Activated T-cell treated with anti-CD3 and anti-CD28 coated beads, Interleukin-2, amount 50 U/mL, for 1 hour (primary cell): ENCODE measurements around the gene SLIT1.
"Not testable (repeated sequence)": the region's sequence is repeated elsewhere in the genome, so short reads cannot be mapped to it uniquely, and the experiment has no call there.

ENCODE experiments used
- DNase-seq: peaks from one replicate; pipeline ENCODE4 v3.0.0-alpha.2; 2020

Gene SLIT1

GRCh38 chr10:97039538-97040247 is 146.1 kb downstream of the SLIT1 start:
- no peak for DNase-seq

- DNase-seq, result no peak
Observed at GRCh38 chr10:97038688-97039087, 147.1 kb downstream of the SLIT1 start.

DNA sequence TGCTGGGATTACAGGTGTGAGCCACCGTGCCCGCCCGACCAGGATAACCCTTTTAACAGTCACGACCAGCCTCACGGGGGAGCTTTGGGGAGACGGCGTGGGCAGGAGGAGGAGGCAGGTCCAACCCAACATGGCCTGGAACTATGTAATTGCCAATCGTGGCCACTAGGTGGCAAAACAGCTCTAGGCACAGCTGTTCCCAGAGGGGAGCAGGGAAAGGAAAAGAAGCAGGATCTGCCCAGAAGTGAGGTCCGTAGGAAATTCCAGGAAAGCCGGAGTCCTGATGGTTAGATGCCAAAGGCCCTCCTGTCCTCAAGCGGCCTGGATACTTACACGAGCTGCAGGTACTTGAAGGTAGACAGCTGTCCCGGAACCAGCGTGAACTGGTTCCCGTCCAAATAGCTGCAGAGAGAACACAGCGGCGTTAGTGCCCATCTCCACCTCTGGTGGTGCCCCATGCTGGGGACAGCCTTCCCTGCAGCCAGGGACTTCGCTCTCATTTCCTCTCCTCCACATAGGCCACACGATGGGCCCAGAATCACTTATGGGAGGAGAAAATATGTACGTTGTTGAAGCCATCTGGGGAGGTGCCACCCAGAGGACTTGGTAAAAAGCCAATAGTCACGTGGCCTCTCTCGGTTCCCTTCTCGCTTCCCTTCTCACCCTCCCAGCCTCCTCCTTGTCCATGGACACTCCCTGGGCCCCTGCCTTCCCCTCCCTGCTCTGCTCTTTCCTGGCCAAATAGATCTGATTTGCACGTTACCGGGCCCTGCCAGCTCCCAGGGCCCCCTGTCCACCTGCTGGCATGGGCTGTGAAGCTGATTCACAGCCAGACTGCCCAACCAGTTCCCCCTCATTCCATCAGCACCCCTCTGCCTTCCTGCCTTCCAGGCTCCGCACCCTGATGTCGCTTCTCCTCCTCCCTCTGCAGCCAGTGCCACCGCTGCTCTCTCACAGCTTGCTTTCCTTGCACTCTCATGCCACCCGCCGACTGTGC is 148.1 kb downstream of the SLIT1 start:
- peak; percentile 72 for DNase-seq

DNA sequence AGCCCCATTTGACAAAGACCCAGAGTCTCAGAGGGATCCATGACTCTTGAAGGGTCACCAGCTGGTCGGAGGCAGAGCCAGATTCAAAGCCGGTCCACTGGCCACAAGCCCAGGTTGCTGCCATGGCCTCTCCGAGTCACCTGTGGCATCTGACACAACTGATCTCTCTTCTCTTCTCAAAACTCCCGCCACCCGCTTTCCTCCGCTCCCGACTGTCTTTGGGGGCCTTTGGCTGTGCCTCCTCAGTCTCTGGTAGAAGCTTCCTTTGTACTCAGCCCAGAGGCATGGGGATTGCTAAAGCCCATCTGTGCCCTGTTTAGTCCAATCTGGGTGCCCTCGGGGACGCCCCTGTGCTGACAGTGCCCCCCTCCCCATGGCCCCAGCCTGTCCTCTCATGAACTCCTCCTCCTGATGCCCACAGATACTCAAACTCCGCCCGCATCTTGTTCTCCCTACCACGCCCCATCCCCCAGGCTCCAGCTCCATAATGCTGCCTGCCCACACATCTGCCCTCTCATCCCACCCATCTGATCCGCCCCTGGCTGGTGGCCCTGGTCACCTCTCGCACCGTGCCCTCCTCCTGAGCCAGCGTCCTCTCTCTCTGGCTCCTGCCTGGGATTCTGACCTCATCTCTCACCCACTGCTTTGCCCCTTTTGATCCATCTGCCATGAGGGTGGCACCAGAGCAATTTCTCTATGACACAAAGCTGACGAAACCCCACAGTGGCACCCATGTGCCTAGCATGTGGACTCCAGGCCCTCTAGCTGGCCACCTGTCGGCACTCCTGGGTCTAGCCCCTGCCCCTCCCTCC is 150.6 kb downstream of the SLIT1 start:
- DNase-seq, result peak; percentile 5

GRCh38 chr10:97034301-97034700 is 151.5 kb downstream of the SLIT1 start:
- no peak for DNase-seq

- DNase-seq, result not testable (repeated sequence)
Observed at GRCh38 chr10:97033841-97034240, 151.9 kb downstream of the SLIT1 start.

DNA sequence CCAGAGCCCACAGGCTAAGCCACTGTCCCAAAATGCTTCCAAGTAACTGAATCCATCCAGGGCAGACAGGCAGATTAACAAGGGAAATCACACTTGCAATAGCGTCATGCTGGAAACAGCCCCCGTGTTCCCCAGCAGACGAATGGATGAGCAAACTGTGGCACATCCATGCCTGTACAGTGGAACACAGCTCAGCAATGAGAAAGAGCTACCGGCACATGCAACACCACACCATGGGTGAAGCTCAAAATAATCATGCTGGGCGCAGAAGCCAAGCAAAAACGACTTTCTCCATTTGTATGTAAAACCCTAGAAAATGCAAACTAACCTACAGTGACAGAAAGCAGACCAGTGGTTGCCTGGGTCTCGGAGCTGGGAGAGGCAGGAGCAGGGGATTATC is 153.1 kb downstream of the SLIT1 start:
- no peak for DNase-seq

GRCh38 chr10:97031459-97031858 is 154.3 kb downstream of the SLIT1 start:
- no peak for DNase-seq

DNA sequence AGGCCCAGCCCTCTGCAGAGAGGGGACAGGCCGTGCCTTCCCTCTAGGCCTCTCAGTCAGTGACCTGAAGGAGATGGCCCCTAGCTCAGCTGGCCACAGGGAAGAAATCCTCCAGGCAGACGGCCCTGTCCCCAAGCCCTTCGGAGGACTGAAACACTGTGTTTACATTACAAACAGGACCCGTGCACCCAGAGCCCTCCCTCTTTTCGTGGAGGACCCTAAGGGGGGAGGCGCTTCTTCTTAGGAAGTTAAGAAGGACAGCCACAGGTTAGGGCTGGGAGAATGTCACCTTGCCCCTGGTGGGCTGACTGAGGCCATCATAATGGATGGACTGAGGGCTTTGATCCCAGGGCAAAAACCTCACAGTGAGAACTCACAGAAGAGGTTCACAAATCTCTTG is 154.9 kb downstream of the SLIT1 start:
- no peak for DNase-seq

DNA sequence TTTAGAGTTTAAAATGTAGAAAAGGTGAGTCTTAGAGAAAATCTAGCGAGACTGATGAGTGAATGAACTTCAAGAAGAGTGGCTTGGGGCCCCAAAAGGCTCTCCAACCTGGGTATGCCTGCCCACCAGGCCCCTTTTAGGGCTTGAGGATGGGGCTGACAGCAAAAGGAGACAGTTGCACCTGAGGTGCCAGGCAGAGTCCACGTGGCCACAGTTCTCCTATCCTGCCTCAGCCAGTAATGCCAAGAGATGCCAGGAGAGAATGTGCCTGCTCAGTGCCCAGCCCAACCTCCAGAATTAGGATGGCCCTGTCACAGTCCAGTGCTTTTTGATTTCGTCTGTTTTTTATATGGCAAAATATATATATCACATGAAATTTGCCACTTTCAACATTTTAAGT is 156.5 kb downstream of the SLIT1 start:
- DNase-seq, result no peak

DNA sequence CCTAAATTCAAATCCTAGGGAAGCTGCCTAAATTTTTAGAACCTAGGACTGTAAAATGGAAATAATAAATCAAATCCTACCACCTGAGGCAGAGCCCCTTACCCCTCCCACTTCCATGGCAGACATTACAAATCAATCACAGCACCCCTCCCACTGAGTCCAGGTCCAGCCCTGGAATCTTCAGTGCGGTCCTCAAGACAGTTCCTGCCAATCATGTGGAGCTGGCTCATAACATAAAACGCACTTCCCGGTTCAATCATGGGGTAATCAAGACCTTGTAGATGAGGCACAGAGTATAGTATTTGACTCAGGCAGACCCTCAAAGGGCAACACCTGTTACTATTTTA is 157.0 kb downstream of the SLIT1 start:
- no peak for DNase-seq

- DNase-seq, result no peak
Observed at GRCh38 chr10:97028126-97028831, 157.5 kb downstream of the SLIT1 start.

GRCh38 chr10:97025613-97026242 is 160.0 kb downstream of the SLIT1 start:
- DNase-seq, result peak; percentile 24

GRCh38 chr10:97024168-97025073 is 161.3 kb downstream of the SLIT1 start:
- peak; percentile 2 for DNase-seq

DNA sequence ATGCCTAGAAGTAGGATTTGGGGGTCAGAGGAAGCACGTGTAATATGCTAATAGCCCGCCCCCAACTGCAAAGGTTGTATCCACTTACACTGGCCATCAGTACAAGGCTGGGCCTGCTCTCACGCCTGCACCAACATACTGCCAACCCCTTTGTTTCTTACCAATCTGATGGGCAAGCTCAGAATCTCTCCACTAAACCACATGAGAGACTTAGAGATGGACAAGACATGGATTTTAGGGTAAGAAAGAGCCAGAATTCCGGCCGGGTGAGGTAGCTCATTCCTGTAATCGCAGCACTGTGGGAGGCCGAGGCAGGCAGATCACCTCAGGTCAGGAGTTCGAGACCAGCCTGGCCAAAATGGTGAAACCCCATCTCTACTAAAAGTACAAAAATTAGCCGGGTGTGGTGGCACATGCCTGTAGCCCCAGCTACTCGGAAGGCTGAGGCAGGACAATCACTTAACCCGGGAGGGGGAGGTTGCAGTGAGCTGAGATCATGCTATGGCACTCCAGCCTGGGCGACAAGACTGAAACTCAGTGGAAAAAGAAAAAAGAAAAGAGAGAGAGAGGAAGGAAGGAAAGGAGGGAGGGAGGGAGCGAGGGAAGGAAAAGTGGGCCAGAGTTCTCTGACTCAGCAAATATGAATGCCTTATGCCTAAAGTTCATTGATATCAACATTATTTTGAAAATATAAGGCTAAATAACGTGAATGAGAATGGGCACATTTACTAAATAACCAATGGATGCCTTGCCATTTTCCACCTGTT is 162.2 kb downstream of the SLIT1 start:
- DNase-seq, result peak; percentile 2

DNA sequence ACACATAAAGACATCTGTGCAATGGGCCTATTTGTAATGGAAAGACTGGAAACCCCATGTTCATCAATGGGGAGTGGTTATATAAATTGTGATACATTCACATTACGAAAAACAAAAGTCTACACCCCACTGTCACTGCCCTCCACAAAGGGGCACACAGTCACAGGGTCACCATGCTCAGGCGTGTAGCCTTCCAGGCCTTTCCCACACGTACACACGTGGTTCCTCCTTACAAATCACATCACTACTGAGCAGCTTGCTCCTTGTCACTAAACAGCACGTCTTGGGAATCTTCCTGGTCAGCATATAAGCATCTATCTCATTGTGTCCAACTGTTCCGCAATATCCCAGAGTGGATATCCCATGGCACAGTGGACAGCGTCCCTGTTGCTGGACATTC is 163.1 kb downstream of the SLIT1 start:
- no peak for DNase-seq

GRCh38 chr10:97020452-97021400 is 165.0 kb downstream of the SLIT1 start:
- peak; percentile 10 for DNase-seq

- no peak for DNase-seq
Observed at GRCh38 chr10:97019213-97019844, 166.4 kb downstream of the SLIT1 start.
